ENCODE measurements around the gene FCN1.

DNA sequence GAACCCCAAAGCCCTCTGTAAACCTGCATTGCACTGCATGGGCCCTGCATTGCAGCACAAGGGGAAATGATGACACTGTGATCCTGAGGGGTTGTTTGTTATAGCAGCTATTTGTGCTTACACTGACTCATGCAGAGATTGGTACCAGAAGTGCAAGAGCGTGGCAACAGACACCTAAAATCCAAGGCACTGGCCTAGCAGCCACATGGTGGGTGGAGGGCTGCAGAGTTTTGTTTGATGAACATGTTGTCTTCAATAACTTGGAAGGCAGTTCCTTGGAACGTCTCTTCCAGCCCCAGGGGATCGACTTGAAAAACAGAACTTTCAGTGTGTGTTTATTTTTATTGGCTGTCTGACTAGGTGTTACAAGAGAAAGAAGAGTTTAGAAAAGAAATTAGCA is 22.6 kb downstream of the FCN1 start:
- TF ChIP-seq, protein P1, sequence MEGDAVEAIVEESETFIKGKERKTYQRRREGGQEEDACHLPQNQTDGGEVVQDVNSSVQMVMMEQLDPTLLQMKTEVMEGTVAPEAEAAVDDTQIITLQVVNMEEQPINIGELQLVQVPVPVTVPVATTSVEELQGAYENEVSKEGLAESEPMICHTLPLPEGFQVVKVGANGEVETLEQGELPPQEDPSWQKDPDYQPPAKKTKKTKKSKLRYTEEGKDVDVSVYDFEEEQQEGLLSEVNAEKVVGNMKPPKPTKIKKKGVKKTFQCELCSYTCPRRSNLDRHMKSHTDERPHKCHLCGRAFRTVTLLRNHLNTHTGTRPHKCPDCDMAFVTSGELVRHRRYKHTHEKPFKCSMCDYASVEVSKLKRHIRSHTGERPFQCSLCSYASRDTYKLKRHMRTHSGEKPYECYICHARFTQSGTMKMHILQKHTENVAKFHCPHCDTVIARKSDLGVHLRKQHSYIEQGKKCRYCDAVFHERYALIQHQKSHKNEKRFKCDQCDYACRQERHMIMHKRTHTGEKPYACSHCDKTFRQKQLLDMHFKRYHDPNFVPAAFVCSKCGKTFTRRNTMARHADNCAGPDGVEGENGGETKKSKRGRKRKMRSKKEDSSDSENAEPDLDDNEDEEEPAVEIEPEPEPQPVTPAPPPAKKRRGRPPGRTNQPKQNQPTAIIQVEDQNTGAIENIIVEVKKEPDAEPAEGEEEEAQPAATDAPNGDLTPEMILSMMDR (IDR thresholded peaks at IDR 0.05 in 8 of 11, conservative IDR thresholded peaks at IDR 0.05 in 3 of 11), result no peak
- no peak for TF ChIP-seq POLR2A (IDR thresholded peaks at IDR 0.05)

All from spleen (tissue), 7 donors.